Smooth muscle cell of trachea (primary cell): ENCODE data around the gene ZMYND8. TPM values are rescaled to one million over a fixed set of nuclear protein-coding genes. Genes with fewer than 3 reads are reported as not detected.

Experiments
- total RNA-seq: library from RNA; depleted of rRNA; stranded (reverse); fragments of >200 nt; gene quantifications from 2 replicates; pipeline ENCODE4 v1.2.1, GENCODE V29; 2014

Gene ZMYND8
- 10.8 and 15.7 TPM in 2 replicates for total RNA-seq

DNA sequence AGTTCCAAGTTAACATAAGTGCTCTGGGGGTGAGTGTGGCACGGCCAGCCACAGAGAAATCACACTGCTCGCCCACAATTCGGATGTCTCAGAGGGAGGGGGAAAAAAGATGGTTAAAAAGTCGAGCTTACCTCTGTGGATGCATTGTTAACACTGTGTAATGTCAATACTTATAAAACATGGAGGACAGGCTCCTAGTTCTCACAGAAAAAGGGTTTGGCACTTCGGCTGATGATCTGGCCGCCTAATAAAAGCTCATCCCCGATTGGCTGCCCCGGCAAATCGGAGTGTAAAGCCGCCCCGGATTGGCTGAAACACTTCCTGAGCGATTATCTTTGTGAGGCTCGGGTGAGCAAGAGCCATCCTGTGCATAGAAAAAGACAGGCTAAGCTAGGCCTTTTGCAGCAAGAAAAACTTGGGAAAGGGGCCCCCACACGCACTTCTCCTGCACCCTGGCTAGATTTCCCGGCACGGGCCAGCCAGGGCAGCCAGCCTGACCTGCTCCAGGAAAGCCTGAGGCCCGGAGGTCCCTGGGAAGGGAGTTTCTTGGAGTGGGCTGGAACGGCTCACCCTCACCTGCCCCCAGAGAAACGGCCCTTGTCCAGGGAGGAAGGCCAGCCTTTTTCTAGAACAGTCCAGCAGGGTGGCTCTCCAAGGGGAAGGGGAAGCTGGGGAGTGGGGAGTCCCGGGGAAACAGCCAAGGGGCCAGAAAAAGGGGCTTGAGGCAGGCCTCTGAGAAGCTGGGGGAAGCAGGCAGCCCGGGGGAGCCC lies at the start of gene ZMYND8:
Gene ZMYND8 (minus strand): TSS at position 174 of the 770 bp plus-strand sequence. CDS start 29 bp downstream, at position 145.

Other genes with a start within 250 kb of the ZMYND8 start
- gene NCOA3, start 145.2 kb upstream of the ZMYND8 start, total RNA-seq = 21.2 and 24.3 TPM in 2 replicates